GM12865 (cell line): ENCODE results near the gene THY1.

Experiments used
- DNase-seq: peaks from one replicate; pipeline ENCODE4 v3.0.0; 2010; ENCODE audit warnings: low read depth
- H3K4me3 ChIP-seq: 2 replicates; pipeline ENCODE4 v1.5.1; 2011; ENCODE audit warnings: mild to moderate bottlenecking, low read depth, low read length, control low read depth
- TF ChIP-seq, protein P1 (sequence below): IDR thresholded peaks from 2 replicates; pipeline ENCODE4 v1.5.1; 2011; ENCODE audit warnings: low read length, control low read depth, low read depth, inconsistent platforms; ENCODE audit not compliant: insufficient read depth; ENCODE audit errors: missing control alignments

THY1 gene

DNA sequence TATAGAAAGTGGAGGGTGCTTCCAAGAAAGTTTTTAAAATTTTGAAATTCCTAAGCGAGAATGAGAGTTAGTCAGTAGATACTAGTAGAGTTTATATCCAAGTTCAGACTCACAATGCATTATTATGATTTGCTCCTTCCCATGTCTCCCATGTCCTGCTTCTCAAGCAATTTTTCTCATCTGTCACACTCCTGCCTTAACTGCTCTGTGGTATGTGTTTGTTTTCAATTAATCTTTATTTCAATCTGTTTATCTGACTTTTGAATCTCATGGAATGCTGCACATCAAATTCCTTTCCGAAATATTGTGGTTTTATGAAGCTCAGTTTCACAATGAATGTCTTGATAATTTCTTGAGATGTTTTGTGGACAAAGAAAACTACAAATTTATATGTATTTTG is 18.1 kb downstream of the THY1 start:
- TF ChIP-seq, protein P1, sequence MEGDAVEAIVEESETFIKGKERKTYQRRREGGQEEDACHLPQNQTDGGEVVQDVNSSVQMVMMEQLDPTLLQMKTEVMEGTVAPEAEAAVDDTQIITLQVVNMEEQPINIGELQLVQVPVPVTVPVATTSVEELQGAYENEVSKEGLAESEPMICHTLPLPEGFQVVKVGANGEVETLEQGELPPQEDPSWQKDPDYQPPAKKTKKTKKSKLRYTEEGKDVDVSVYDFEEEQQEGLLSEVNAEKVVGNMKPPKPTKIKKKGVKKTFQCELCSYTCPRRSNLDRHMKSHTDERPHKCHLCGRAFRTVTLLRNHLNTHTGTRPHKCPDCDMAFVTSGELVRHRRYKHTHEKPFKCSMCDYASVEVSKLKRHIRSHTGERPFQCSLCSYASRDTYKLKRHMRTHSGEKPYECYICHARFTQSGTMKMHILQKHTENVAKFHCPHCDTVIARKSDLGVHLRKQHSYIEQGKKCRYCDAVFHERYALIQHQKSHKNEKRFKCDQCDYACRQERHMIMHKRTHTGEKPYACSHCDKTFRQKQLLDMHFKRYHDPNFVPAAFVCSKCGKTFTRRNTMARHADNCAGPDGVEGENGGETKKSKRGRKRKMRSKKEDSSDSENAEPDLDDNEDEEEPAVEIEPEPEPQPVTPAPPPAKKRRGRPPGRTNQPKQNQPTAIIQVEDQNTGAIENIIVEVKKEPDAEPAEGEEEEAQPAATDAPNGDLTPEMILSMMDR, result no peak
- no peak for DNase-seq
- H3K4me3 ChIP-seq, result no peak overlapping the region

DNA sequence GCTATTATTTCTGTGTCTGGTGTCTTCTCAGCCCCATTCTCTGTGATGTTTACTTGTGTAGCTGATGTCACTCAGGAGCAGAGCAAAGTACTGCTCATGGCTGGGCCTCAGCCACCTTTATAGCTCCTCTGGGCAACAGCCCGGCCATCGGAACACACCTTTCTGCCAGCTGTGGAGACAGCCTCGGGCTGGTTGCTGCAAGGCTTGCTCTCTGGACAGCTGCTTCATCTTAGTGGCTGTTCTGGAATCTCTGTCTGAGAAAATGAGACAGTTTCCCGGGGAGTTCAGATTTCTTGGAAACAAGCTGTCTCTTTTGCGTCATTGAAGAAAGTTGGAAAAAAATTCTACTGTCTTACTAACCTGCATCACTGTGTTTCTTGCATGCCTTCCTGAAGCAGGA is 20.0 kb downstream of the THY1 start:
- no peak overlapping the region for H3K4me3 ChIP-seq
- TF ChIP-seq, protein P1, result no peak
- no peak for DNase-seq

DNA sequence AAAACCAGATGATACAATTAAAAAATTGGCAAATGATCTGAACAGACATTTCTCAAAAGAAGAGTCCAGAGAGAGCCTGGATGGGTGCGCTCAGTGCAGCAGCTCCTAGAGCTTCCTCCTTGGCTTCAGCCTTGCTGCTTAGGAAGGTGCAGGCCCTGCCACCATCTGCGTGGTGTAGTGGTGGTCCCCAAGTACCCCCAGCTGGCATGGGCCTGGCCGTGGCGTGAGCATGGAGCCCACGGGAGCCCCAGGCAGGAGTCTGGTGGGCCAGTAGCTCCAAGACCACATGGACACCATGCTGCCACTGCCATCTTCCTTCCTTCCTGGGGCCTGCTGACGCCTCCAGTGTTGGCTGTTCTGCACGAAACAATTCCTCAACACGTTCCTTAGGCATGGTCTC is 20.5 kb downstream of the THY1 start:
- TF ChIP-seq, protein P1, result no peak
- DNase-seq, result no peak
- no peak overlapping the region for H3K4me3 ChIP-seq

DNA sequence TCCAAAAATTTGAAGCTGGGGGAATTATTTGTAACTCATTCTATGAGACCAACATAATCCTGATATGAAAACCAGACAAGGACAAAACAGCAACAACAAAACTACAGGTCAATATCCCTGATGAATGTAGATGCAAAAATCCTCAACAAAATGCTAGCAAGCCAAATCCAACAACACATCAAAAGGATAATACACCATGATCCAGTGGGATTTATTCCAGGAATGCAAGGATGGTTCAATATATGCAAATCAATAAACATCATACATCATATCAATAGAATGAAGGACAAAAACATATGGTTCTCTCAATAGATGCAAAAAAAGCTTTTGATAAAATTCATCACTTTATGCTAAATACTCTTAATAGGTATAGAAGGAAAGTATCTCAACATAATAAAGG is 22.1 kb downstream of the THY1 start:
- TF ChIP-seq, protein P1, result no peak
- no peak overlapping the region for H3K4me3 ChIP-seq
- no peak for DNase-seq

DNA sequence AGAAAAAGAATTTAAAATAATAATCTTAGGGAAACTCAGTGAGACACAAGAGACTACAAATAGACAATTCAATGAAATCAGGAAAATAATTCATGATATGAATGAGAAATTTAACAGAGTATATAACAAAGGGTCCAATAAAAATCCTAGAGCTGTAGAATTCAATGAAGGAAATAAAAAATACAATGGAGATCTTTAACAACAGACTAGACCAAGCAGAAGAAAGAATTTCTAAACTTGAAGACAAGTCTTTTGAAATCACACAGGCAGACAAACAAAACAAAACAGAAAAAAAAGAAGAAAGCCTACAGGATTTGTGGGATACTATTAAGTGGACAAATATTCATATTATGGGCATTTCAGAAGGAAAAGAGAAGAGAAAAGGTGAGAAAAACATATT is 25.2 kb downstream of the THY1 start:
- TF ChIP-seq, protein P1, result no peak
- DNase-seq, result no peak
- no peak overlapping the region for H3K4me3 ChIP-seq

DNA sequence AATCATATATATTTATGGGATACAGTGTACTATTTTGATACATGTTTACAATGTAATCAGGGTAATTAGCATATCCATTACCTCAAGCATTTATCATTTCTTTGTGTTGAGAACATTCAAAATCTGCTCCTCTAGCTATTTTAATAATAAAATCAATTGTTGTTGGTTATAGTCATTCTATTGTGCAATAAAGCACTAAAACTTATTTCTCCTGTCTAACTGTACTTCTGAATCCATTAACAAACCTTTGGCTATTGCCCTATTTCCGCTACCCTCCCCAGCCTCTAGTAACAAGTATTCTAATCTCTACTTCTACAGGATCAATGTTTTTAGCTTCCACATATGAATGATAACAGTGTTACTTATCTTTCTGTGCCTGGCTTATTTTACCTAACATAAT is 26.1 kb downstream of the THY1 start:
- H3K4me3 ChIP-seq, result no peak overlapping the region
- TF ChIP-seq, protein P1, result no peak

DNA sequence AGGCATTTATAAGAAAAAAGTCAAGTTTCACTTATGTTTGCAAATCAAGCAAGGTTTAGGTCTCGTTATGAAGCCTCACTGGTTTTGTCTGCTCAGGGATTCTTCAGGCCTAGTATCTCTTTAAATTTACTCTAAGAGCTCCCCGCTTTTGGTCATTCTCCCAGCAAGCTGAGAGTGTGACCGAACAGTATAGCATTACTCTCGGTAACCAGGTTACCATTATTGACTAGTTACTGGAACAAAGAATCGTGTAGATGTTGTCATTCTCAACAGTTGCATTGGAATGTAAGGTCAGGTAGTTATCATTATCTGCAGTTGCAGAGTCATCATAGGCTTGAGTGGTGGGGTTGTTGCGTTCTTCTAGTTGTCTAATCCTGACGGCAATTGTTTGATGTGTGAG is 31.7 kb downstream of the THY1 start:
- TF ChIP-seq, protein P1, result no peak
- no peak for DNase-seq
- no peak overlapping the region for H3K4me3 ChIP-seq

More for the DNA sequence above, 26.1 kb downstream of the THY1 start:
- no peak for DNase-seq
